ENCODE data around the gene SLC38A9. TPM values are rescaled to one million over a fixed set of nuclear protein-coding genes. Genes with fewer than 3 reads are reported as not detected.
A peak's percentile ranks its signal among the peaks of the same experiment; 100 is the strongest.

SLC38A9 gene
- total and polyA plus RNA-seq, 2 donors (not counting 1 experiment from before 2014, with no cell fraction given): 18.1 to 49.7 TPM

DNA sequence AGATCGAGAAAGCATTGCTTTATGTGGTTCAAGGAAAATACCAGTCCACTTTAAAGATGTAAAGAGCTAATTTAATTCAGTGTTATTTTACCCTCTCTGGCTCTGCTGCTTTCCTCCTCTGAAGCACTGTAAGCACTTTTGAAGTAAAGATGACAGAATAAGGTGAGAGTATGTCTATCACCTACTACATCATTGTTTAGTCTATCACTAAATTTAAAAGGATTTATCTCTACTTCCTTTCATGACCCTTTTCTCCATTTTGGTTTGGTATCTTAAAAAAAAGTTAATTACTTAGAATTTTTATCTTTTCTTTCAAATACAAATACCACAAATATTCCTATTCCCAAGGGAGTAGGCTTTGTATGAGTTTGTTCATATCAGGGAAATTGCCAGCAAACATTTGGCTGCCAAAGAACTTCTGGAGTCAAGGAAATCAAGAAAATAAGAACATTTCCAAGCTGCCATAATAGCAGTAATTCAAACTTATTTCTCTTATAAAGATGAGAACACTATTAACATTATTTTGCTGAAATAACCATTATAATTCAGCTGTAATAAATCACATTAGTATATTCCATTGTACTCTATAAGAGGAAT, 77.8 kb downstream of the SLC38A9 start:
- peak overlapping the region; percentile 78 for H3K4me2 ChIP-seq (ENCODE audit: extremely low read depth, insufficient read depth, low read length)
- no peaks in the 10 kb centered on the region for H4K20me1 ChIP-seq (ENCODE audit: control insufficient read depth, extremely low read depth, insufficient read depth, low read length)
- H2AFZ ChIP-seq (ENCODE audit: low read length): no peak overlapping the region
- TF ChIP-seq EZH2 (IDR thresholded peaks at IDR 0.05; ENCODE audit: low read length, missing control alignments): no peak
- TF ChIP-seq, protein P1, sequence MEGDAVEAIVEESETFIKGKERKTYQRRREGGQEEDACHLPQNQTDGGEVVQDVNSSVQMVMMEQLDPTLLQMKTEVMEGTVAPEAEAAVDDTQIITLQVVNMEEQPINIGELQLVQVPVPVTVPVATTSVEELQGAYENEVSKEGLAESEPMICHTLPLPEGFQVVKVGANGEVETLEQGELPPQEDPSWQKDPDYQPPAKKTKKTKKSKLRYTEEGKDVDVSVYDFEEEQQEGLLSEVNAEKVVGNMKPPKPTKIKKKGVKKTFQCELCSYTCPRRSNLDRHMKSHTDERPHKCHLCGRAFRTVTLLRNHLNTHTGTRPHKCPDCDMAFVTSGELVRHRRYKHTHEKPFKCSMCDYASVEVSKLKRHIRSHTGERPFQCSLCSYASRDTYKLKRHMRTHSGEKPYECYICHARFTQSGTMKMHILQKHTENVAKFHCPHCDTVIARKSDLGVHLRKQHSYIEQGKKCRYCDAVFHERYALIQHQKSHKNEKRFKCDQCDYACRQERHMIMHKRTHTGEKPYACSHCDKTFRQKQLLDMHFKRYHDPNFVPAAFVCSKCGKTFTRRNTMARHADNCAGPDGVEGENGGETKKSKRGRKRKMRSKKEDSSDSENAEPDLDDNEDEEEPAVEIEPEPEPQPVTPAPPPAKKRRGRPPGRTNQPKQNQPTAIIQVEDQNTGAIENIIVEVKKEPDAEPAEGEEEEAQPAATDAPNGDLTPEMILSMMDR (conservative IDR thresholded peaks at IDR 0.05 in 1 of 2, IDR thresholded peaks at IDR 0.05 in 1 of 2; ENCODE audit: low read depth in 1 of 2, low read length in 2 of 2): no peak
- H3K27me3 ChIP-seq (ENCODE audit: control insufficient read depth, insufficient read depth, low read length): no peaks in the 10 kb centered on the region
- no peak overlapping the region for H3K9ac ChIP-seq (ENCODE audit: insufficient read depth, low read length)
- peaks cover 26% of the 10 kb centered on the region for H3K4me1 ChIP-seq (ENCODE audit: control insufficient read depth, extremely low read depth, insufficient read depth, low read length)
- H3K79me2 ChIP-seq (ENCODE audit: control insufficient read depth, insufficient read depth, low read length): no peaks in the 10 kb centered on the region
- H3K4me3 ChIP-seq (replicated peaks in 1 of 4; ENCODE audit: control extremely low read depth in 1 of 4, insufficient read depth in 1 of 4, low read depth in 3 of 4, low read length in 4 of 4): no peak overlapping the region
- peak; percentile 75 to 86 for DNase-seq (ENCODE audit: low read depth in 2 of 2)
- no peaks in the 10 kb centered on the region for H3K9me3 ChIP-seq (ENCODE audit: control insufficient read depth, insufficient read depth, low read depth, low read length)
- H3K36me3 ChIP-seq (ENCODE audit: control insufficient read depth, insufficient read depth, low read length): no peaks in the 10 kb centered on the region
- no peak overlapping the region for H3K27ac ChIP-seq (ENCODE audit: insufficient read depth, low read length)

DNA sequence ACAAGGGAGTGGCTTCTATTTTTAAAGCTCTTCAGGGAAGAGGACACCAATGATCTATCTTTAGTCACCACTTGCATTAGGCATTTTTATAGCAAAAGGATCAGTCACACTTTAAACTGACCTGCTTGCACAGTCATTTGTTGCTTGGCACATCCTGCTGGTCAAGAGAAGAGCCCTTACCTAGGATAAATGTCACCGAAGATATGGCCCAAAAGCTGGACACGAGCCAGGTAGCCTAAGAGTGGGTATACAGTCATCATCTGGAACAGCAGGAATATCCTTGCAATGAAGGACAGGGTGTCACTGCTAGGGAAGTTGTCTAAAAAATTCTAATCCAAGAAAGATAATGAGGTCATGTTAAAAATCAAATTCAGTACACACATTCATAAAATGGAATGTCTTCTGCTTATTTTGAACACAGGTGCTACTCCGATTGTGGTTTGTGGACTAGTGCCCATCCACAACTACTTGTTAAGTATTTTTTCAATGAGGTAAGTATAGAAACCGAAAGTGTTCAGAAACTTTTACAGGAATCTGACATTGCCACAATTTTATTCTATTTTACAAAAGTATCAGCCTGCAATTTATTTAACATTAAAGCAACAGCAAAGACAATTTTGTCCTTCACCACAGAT, 78.4 kb downstream of the SLC38A9 start:
- H3K4me3 ChIP-seq (replicated peaks in 1 of 4; ENCODE audit: control extremely low read depth in 1 of 4, insufficient read depth in 1 of 4, low read depth in 3 of 4, low read length in 4 of 4): peak overlapping the region in 1 of 4 experiments; percentile 15
- H4K20me1 ChIP-seq (ENCODE audit: control insufficient read depth, extremely low read depth, insufficient read depth, low read length): no peaks in the 10 kb centered on the region
- H3K27ac ChIP-seq (ENCODE audit: insufficient read depth, low read length): peak overlapping the region; percentile 37
- H3K9me3 ChIP-seq (ENCODE audit: control insufficient read depth, insufficient read depth, low read depth, low read length): no peaks in the 10 kb centered on the region
- no peaks in the 10 kb centered on the region for H3K79me2 ChIP-seq (ENCODE audit: control insufficient read depth, insufficient read depth, low read length)
- peak in 1 of 2 donors; percentile 88 for DNase-seq (ENCODE audit: low read depth in 2 of 2)
- H3K9ac ChIP-seq (ENCODE audit: insufficient read depth, low read length): no peak overlapping the region
- no peak overlapping the region for H2AFZ ChIP-seq (ENCODE audit: low read length)
- no peaks in the 10 kb centered on the region for H3K27me3 ChIP-seq (ENCODE audit: control insufficient read depth, insufficient read depth, low read length)
- H3K4me2 ChIP-seq (ENCODE audit: extremely low read depth, insufficient read depth, low read length): peak overlapping the region; percentile 78
- peaks cover 27% of the 10 kb centered on the region for H3K4me1 ChIP-seq (ENCODE audit: control insufficient read depth, extremely low read depth, insufficient read depth, low read length)
- no peak for TF ChIP-seq EZH2 (IDR thresholded peaks at IDR 0.05; ENCODE audit: low read length, missing control alignments)
- TF ChIP-seq, protein P1 (conservative IDR thresholded peaks at IDR 0.05 in 1 of 2, IDR thresholded peaks at IDR 0.05 in 1 of 2; ENCODE audit: low read depth in 1 of 2, low read length in 2 of 2): no peak
- no peaks in the 10 kb centered on the region for H3K36me3 ChIP-seq (ENCODE audit: control insufficient read depth, insufficient read depth, low read length)

DNA sequence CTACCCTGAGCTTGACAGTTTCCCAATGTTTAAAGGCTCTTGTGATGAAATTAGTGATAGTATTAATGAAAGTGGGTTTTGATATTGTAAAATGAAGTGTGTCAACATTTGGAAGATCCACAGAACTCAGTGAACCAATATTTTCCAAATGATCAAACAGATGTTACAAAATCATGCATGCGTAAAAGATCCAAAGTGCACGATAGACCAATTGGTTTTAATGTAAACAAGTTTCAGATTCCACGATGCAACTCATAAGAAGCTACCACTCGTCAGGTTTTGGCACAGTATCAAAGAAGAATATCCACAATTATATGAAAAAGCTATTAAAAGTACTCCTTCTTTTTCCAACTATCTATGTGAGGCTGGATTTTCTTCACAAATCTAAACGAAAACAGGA, 82.3 kb downstream of the SLC38A9 start:
- no peaks in the 10 kb centered on the region for H3K9me3 ChIP-seq (ENCODE audit: control insufficient read depth, insufficient read depth, low read depth, low read length)

More for the DNA sequence above, 82.3 kb downstream of the SLC38A9 start:
- no peaks in the 10 kb centered on the region for H3K36me3 ChIP-seq (ENCODE audit: control insufficient read depth, insufficient read depth, low read length)
- H3K9ac ChIP-seq (ENCODE audit: insufficient read depth, low read length): no peak overlapping the region
- H2AFZ ChIP-seq (ENCODE audit: low read length): no peak overlapping the region
- peak in 1 of 2 donors; percentile 82 for DNase-seq (ENCODE audit: low read depth in 2 of 2)
- H3K79me2 ChIP-seq (ENCODE audit: control insufficient read depth, insufficient read depth, low read length): no peaks in the 10 kb centered on the region
- no peak overlapping the region for H3K4me3 ChIP-seq (replicated peaks in 1 of 4; ENCODE audit: control extremely low read depth in 1 of 4, insufficient read depth in 1 of 4, low read depth in 3 of 4, low read length in 4 of 4)
- no peak overlapping the region for H3K27ac ChIP-seq (ENCODE audit: insufficient read depth, low read length)
- peaks cover 16% of the 10 kb centered on the region for H3K4me1 ChIP-seq (ENCODE audit: control insufficient read depth, extremely low read depth, insufficient read depth, low read length)
- no peaks in the 10 kb centered on the region for H3K27me3 ChIP-seq (ENCODE audit: control insufficient read depth, insufficient read depth, low read length)
- no peak for TF ChIP-seq EZH2 (IDR thresholded peaks at IDR 0.05; ENCODE audit: low read length, missing control alignments)
- TF ChIP-seq, protein P1 (conservative IDR thresholded peaks at IDR 0.05 in 1 of 2, IDR thresholded peaks at IDR 0.05 in 1 of 2; ENCODE audit: low read depth in 1 of 2, low read length in 2 of 2): no peak
- H3K4me2 ChIP-seq (ENCODE audit: extremely low read depth, insufficient read depth, low read length): no peak overlapping the region
- no peaks in the 10 kb centered on the region for H4K20me1 ChIP-seq (ENCODE audit: control insufficient read depth, extremely low read depth, insufficient read depth, low read length)
